OCI-LY3 (cell line): Measurements from ENCODE around the gene ERBIN.

Experiments
- EZH2phosphoT487 ChIP-seq: fragments of 200-600 bp; shearing (Covaris generic); IDR thresholded peaks from 2 replicates; pipeline ENCODE4 v1.6.1; 2018; ENCODE audit warnings: antibody characterized with exemption, mixed run types, low read depth
- TF ChIP-seq, protein P1 (sequence below): fragments of 200-600, 300-600 bp; sonication (generic); IDR thresholded peaks from 2 replicates; pipeline ENCODE4 v1.5.1; 2014; ENCODE audit warnings: antibody characterized with exemption, low read length, low read depth

DNA sequence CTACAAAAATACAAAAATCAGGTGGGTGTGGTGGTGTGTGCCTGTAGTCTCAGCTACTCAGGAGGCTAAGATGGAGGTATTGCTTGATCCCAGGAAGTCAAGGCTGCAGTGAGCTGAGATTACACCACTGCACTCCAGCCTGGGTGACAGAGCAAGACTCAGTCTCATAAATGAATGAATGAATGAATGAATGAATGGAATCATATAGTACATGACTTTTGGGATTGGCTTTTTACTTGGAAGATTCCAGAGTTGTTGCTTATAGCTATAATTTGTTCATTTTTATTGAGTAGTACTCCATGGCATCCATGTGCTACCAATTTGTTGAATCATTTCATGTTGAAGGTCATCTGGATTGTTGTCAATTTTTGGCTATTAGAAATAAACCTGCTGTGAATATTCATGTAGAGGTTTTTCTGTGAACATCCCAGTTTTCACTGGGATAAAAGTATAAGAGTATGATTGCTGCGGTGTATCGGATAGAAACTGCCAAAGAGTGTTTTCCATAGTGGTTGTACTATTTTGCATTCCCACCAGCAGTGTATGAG is 19.9 kb downstream of the ERBIN start:
- TF ChIP-seq, protein P1, sequence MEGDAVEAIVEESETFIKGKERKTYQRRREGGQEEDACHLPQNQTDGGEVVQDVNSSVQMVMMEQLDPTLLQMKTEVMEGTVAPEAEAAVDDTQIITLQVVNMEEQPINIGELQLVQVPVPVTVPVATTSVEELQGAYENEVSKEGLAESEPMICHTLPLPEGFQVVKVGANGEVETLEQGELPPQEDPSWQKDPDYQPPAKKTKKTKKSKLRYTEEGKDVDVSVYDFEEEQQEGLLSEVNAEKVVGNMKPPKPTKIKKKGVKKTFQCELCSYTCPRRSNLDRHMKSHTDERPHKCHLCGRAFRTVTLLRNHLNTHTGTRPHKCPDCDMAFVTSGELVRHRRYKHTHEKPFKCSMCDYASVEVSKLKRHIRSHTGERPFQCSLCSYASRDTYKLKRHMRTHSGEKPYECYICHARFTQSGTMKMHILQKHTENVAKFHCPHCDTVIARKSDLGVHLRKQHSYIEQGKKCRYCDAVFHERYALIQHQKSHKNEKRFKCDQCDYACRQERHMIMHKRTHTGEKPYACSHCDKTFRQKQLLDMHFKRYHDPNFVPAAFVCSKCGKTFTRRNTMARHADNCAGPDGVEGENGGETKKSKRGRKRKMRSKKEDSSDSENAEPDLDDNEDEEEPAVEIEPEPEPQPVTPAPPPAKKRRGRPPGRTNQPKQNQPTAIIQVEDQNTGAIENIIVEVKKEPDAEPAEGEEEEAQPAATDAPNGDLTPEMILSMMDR, result no peak
- no peak for TF ChIP-seq EZH2phosphoT487
